H1 (cell line): ENCODE data around the gene SGO2. TPM values are rescaled to one million over a fixed set of nuclear protein-coding genes. Genes with fewer than 3 reads are reported as not detected.

ENCODE experiments used
- CTCF ChIA-PET: fragments of 300-600 bp; sonication (Branson Sonifier 250); formaldehyde crosslinking; loops from one replicate; lab custom pipeline; 2021; ENCODE audit not compliant: partially characterized antibody; lab: Charles Lee
- POLR2A ChIA-PET: fragments of 300-600 bp; sonication (Branson Sonifier 250); formaldehyde crosslinking; loops from one replicate; lab custom pipeline; 2021; ENCODE audit warnings: inconsistent platforms; ENCODE audit not compliant: partially characterized antibody; lab: Charles Lee
- DNase-seq, 2 experiments: peaks; one replicate each; pipeline versions ENCODE4 v3.0.0 to v3.0.0-alpha.2; 2010 to 2022; ENCODE audit warnings: low spot score in 2 of 2, low read depth in 1 of 2, mixed read lengths in 1 of 2
- FAIRE-seq: peaks from 2 replicates; lab custom pipeline; 2011; peaks lifted over from hg19 to GRCh38; lab: Jason Lieb, UNC
- H2AFZ ChIP-seq: 2 replicates; pipeline ENCODE4 v1.8.1; 2012; ENCODE audit warnings: low read length, inconsistent platforms
- H2AK5ac ChIP-seq: 2 replicates; pipeline ENCODE4 v1.6.1; 2013; ENCODE audit warnings: low read depth, low read length
- H2BK120ac ChIP-seq: replicated peaks from 2 replicates; pipeline ENCODE3; 2013; ENCODE audit warnings: low read depth, low read length, inconsistent platforms
- H2BK12ac ChIP-seq: 2 replicates; pipeline ENCODE4 v1.6.1; 2013; ENCODE audit warnings: low read depth, low read length
- H2BK15ac ChIP-seq: 2 replicates; pipeline ENCODE4 v1.6.1; 2013; ENCODE audit warnings: low read length
- H2BK20ac ChIP-seq: 2 replicates; pipeline ENCODE4 v1.6.1; 2013; ENCODE audit warnings: low read length
- H2BK5ac ChIP-seq: 2 replicates; pipeline ENCODE4 v1.6.1; 2013; ENCODE audit warnings: low read depth, low read length
- H3K14ac ChIP-seq: 2 replicates; pipeline ENCODE4 v1.6.1; 2013; ENCODE audit warnings: inconsistent platforms; ENCODE audit not compliant: insufficient read length
- H3K18ac ChIP-seq: 2 replicates; pipeline ENCODE4 v1.6.1; 2013; ENCODE audit warnings: low read length; ENCODE audit errors: extremely low read depth
- H3K23ac ChIP-seq: 2 replicates; pipeline ENCODE4 v1.6.1; 2013; ENCODE audit warnings: inconsistent platforms; ENCODE audit not compliant: insufficient read length
- H3K23me2 ChIP-seq: 2 replicates; pipeline ENCODE4 v1.6.1; 2013; ENCODE audit warnings: low read depth, low read length
- H3K27ac ChIP-seq: 2 replicates; pipeline ENCODE4 v1.6.1; 2011; ENCODE audit warnings: low read depth, low read length, inconsistent platforms
- H3K27me3 ChIP-seq, 4 experiments: replicated peaks in 1 of 4; 1 replicate in 1 of 4; 2 replicates in 3 of 4; pipeline versions ENCODE4 v1.6.1 to v1.8.1; 2011 to 2013; ENCODE audit warnings: low read length in 3 of 4, mild to moderate bottlenecking in 3 of 4, inconsistent platforms in 2 of 4, mixed read lengths in 2 of 4, moderate library complexity in 1 of 4; ENCODE audit not compliant: control insufficient read depth in 3 of 4, insufficient read depth in 3 of 4; ENCODE audit errors: extremely low read depth in 1 of 4
- H3K36me3 ChIP-seq, 4 experiments: 2 replicates each; pipeline versions ENCODE4 v1.6.1 to v1.8.1; 2011 to 2013; ENCODE audit warnings: mild to moderate bottlenecking in 4 of 4, low read length in 3 of 4, moderate library complexity in 2 of 4, control low read depth in 1 of 4, inconsistent platforms in 1 of 4; ENCODE audit not compliant: insufficient read depth in 4 of 4, control insufficient read depth in 2 of 4
- H3K4ac ChIP-seq: replicated peaks from 2 replicates; pipeline ENCODE3; 2013; ENCODE audit warnings: low read length, low read depth, mixed read lengths, inconsistent platforms; ENCODE audit not compliant: insufficient read length
- H3K4me1 ChIP-seq, 4 experiments: replicated peaks in 1 of 4; 1 replicate in 1 of 4; 2 replicates in 3 of 4; pipeline versions ENCODE4 v1.6.1 to v1.8.1; 2011 to 2013; ENCODE audit warnings: low read length in 3 of 4, inconsistent platforms in 2 of 4, mixed read lengths in 1 of 4; ENCODE audit not compliant: insufficient read depth in 4 of 4, control insufficient read depth in 3 of 4
- H3K4me2 ChIP-seq, 2 experiments: 2 replicates each; pipeline versions ENCODE4 v1.6.1 to v1.8.1; 2011 to 2013; ENCODE audit warnings: low read depth in 2 of 2, low read length in 2 of 2, control low read depth in 1 of 2, inconsistent platforms in 1 of 2, mild to moderate bottlenecking in 1 of 2; ENCODE audit not compliant: insufficient read depth in 1 of 2
- H3K4me3 ChIP-seq, 4 experiments: fragments of 200-600, 300-600 bp in 1 of 4; sonication (generic), shearing (Covaris generic), sonication (Bioruptor Twin) in 1 of 4; 2 replicates each; pipeline versions ENCODE4 v1.5.1 to v1.8.1; 2011 to 2016; ENCODE audit warnings: low read length in 4 of 4, low read depth in 3 of 4, control low read depth in 2 of 4, inconsistent platforms in 2 of 4, mild to moderate bottlenecking in 2 of 4, mixed read lengths in 1 of 4, moderate library complexity in 1 of 4; ENCODE audit not compliant: insufficient read depth in 2 of 4; ENCODE audit errors: extremely low read depth in 1 of 4
- H3K56ac ChIP-seq: replicated peaks from 2 replicates; pipeline ENCODE3; 2013; ENCODE audit warnings: low read depth, mild to moderate bottlenecking, mixed read lengths, low read length, inconsistent platforms; ENCODE audit not compliant: insufficient read length
- H3K79me1 ChIP-seq: 2 replicates; pipeline ENCODE4 v1.6.1; 2013; ENCODE audit warnings: low read depth, low read length, control low read depth
- H3K79me2 ChIP-seq, 2 experiments: 2 replicates each; pipeline versions ENCODE4 v1.6.1 to v1.8.1; 2012 to 2013; ENCODE audit warnings: low read length in 2 of 2, mild to moderate bottlenecking in 2 of 2, inconsistent platforms in 1 of 2; ENCODE audit not compliant: insufficient read depth in 2 of 2, control insufficient read depth in 1 of 2
- H3K9ac ChIP-seq, 4 experiments: replicated peaks in 1 of 4; 1 replicate in 1 of 4; 2 replicates in 3 of 4; pipeline versions ENCODE4 v1.6.1 to v1.8.1; 2011 to 2013; ENCODE audit warnings: low read depth in 3 of 4, low read length in 3 of 4, control low read depth in 2 of 4, mild to moderate bottlenecking in 2 of 4, moderate library complexity in 2 of 4, inconsistent platforms in 1 of 4; ENCODE audit errors: extremely low read depth in 1 of 4
- H3K9me3 ChIP-seq, 2 experiments: 2 replicates each; pipeline versions ENCODE4 v1.6.1 to v1.8.1; 2012 to 2013; ENCODE audit warnings: mild to moderate bottlenecking in 2 of 2, moderate library complexity in 2 of 2, control low read depth in 1 of 2, inconsistent platforms in 1 of 2, low read depth in 1 of 2, low read length in 1 of 2, mixed read lengths in 1 of 2; ENCODE audit not compliant: insufficient read depth in 2 of 2
- H4K20me1 ChIP-seq, 2 experiments: replicated peaks in 1 of 2; 2 replicates each; pipeline versions ENCODE3 to v1.8.1; 2011 to 2013; ENCODE audit warnings: inconsistent platforms in 2 of 2, low read length in 2 of 2, mild to moderate bottlenecking in 1 of 2; ENCODE audit not compliant: insufficient read depth in 2 of 2, control insufficient read depth in 1 of 2
- H4K5ac ChIP-seq: 2 replicates; pipeline ENCODE4 v1.6.1; 2013; ENCODE audit warnings: low read length, low read depth, mixed read lengths, inconsistent platforms; ENCODE audit not compliant: insufficient read length
- H4K8ac ChIP-seq: 2 replicates; pipeline ENCODE4 v1.8.0; 2013; ENCODE audit warnings: mild to moderate bottlenecking, moderate library complexity, low read length, inconsistent platforms; ENCODE audit not compliant: insufficient read depth; ENCODE audit errors: extremely low read depth
- H4K91ac ChIP-seq: replicated peaks from 2 replicates; pipeline ENCODE3; 2013; ENCODE audit warnings: low read length, mixed read lengths, inconsistent platforms; ENCODE audit not compliant: insufficient read length
- HDAC2 ChIP-seq, 2 experiments: fragments of 300-600 bp in 1 of 2; sonication (generic) in 1 of 2; IDR thresholded peaks; 2 replicates each; pipeline ENCODE4 v1.6.1; 2011 to 2012; ENCODE audit warnings: low read depth in 2 of 2, low read length in 2 of 2, mild to moderate bottlenecking in 2 of 2, moderate library complexity in 2 of 2, borderline replicate concordance in 1 of 2, inconsistent platforms in 1 of 2
- WGBS, 2 experiments: shearing (Covaris generic) in 1 of 2; methylation state at CpG; one replicate each; pipeline versions ENCODE4 v1.1.6 to v1.1.7; 2013 to 2015; ENCODE audit warnings: low lambda C conversion rate in 2 of 2, mixed read lengths in 2 of 2, inconsistent platforms in 1 of 2, low coverage in 1 of 2, missing lambda C conversion rate in 1 of 2; ENCODE audit not compliant: insufficient replicate concordance in 2 of 2, insufficient coverage in 1 of 2, insufficient read length in 1 of 2; ENCODE audit errors: extremely low coverage in 1 of 2, missing lambda C conversion rate in 1 of 2; 5-methylcytosine and 5-hydroxymethylcytosine counted together
- polyA plus RNA-seq, 7 experiments: library from polyadenylated mRNA; depleted of rRNA in 3 of 7; stranded (reverse) in 5 of 7; unstranded in 2 of 7; fragments of >200 nt in 5 of 7; fragments of 200-250 nt in 2 of 7; gene quantifications; 1 replicate in 5 of 7; 2 replicates in 1 of 7; 4 replicates in 1 of 7; pipeline versions ENCODE4 v1.2.1 to v1.2.3, GENCODE V29; 2011 to 2013; ENCODE audit warnings: missing spikeins in 2 of 7, mixed read lengths in 2 of 7
- total RNA-seq: library from RNA; stranded (reverse); fragmentation: NEBNext Ultra II Directional; extraction: Animal tissue kit (Norgen Biotek cat#: 25700); gene quantifications from 2 replicates; pipeline ENCODE4 v1.2.1, GENCODE V29; 2021

SGO2 gene
- total and polyA plus RNA-seq, 2 of the 8 experiments (the other 6 are each of a cell fraction or from before 2014, with no cell fraction given), result 2.4 to 33.2 TPM

DNA sequence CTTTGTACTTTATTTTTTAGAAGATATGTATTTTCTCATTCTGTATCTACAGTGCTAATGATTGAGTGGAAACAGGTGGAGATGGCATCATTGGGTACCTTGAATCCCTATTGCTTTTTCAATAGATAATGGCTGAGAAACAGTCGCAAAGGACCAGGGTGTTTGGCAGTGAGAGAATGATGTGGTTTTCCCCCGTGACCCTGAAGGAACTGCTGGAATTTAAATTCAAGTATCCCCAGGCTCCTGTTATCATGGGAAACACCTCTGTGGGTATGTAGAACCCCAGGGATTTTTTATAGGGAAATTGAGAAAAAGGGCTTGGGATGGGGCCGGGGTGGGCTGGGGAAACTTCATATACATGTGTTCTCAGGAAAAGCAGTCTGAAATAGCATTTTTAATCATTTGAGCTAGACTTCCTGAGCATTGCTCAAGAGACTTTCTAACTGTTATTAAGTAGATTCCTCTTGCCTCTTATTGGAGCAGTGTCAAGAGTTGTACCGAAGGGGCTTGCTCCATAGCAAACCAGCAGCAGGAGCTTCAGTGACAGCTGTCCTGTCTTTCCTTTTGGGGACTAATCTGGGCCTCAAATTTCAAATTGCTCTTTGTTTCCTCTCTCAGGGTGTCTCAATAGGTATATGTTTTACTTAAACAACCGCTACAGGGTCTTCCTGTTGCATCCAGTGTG, 78.7 kb downstream of the SGO2 start:
- POLR2A ChIA-PET, result no interaction called here
- Histone ChIP-seq H3K27me3 (no peaks in the 10 kb centered on the region), H2BK12ac (no peak overlapping the region), H3K23me2 (no peaks in the 10 kb centered on the region; the same call in 1 of the 2 replicates), H3K4me1 (no peaks in the 10 kb centered on the region), H3K79me1 (no peaks in the 10 kb centered on the region), H3K4me3 (no peak overlapping the region), H4K5ac (no peak overlapping the region), H3K27ac (no peak overlapping the region), H3K14ac (no peak overlapping the region), H3K23ac (no peak overlapping the region), H2BK15ac (no peak overlapping the region), H3K18ac (no peak overlapping the region), H4K91ac (no peak overlapping the region), H4K8ac (no peak overlapping the region), H3K56ac (no peak overlapping the region), H2AFZ (no peak overlapping the region), H2BK20ac (no peak overlapping the region), H3K4ac (no peak overlapping the region), H2AK5ac (no peak overlapping the region), H4K20me1 (no peaks in the 10 kb centered on the region), H3K36me3 (no peaks in the 10 kb centered on the region), H2BK5ac (no peak overlapping the region), H3K9me3 (no peaks in the 10 kb centered on the region), H3K4me2 (no peak overlapping the region), H3K79me2 (no peaks in the 10 kb centered on the region), H2BK120ac (no peak overlapping the region), H3K9ac (no peak overlapping the region)
- DNase-seq (no peak), FAIRE-seq (no peak)
- CTCF ChIA-PET, result interaction anchor here (0.7 to 1.9 kb wide), 3 partner anchors 14 to 26 kb away, joined by 3 to 8 read pairs (median 3); partner anchors contain the start of gene AOX1
- 77% methylated on average over 5 of the region's 5 CpGs; no CpG with 5 or more reads in 1 of the 2 experiments for WGBS, 2 experiments
- no peak for TF ChIP-seq HDAC2 (IDR thresholded peaks at IDR 0.05; ENCODE audit: borderline replicate concordance in 1 of 2, low read depth in 2 of 2, low read length in 2 of 2)
